Measurements from ENCODE around the gene HORMAD2. TPM values are rescaled to one million over a fixed set of nuclear protein-coding genes. Genes with fewer than 3 reads are reported as not detected.

The HORMAD2 gene
- total RNA-seq, 1 donor from 2014 or later: not detected

DNA sequence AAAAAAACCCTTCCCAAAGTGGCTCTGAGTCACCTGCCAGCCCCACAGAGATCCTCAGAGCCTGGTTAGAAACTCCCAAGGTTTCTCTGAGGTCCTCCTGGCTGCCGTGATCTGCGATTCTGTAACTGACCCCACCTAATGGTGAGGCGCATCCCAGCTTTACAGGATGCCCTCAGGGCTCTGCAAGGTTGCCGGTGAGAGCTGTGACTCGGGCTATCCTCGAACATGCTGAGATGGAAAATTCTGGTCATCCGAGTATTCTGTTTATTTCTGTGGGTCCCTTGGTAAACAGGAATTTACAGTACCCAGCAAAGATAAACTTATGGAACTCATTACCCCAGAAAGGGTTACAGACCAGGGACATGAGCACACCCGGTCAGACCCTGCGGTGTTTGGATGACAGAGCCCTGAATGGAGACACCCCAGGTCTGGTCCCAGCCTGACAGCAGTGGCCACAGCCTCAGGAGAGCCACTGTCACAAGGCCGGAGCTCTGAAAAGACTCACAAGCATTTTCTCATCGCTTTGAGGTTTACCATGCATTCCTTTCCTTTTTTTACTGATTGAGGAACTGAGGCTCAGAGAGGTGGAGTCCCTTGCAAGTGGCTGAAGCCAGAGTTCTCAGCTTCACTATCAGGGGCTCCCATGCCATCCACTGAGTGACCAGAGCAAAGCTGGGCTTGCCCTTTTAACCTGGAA, 144.0 kb downstream of the HORMAD2 start:
- Histone ChIP-seq H3K27ac (no peak overlapping the region), H3K27me3 (no peaks in the 10 kb centered on the region), H3K4me3 (no peak overlapping the region), H3K36me3 (no peaks in the 10 kb centered on the region), H3K9me3 (no peaks in the 10 kb centered on the region), H3K4me1 (no peaks in the 10 kb centered on the region)
- no peak for DNase-seq (ENCODE audit: low spot score in 2 of 2)
- intact Hi-C loops (cut with DNase I): no loop called here
- TF ChIP-seq CTCF (IDR thresholded peaks at IDR 0.05): no peak

DNA sequence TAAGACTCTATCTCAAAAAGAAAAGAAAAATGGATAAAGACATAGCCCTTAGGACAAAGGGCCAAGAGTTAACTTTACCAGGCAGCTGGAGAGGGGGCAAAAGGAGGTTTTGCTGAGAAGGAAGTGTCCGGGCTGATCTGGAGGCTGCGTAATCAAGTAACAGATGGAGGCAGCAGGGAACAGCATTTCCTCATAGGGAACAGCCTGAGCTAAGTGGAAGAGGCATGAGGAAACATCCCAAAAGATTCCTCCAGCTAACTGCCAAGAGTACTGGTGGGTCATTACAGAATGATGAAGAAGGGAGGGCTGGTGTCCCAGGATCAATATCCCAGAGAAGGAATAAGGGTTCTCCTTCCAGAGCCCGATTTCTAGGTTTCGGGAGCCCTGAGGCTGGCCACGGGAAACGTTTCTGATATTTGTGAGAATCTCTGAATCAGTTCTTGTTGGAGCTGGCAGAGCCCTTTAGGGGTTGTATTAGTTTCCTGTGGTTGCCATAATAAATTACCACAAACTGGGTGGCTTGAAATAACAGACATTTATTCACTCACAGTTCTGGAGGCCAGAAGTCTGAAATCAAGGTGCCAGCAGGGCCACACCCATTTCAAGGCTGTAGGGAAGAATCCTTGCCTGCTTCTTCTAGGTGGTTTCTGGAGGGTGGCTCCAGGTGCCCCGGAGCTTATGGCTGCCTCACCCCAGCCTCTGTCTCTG, 145.1 kb downstream of the HORMAD2 start:
- intact Hi-C loops (cut with DNase I): no loop called here
- TF ChIP-seq CTCF (IDR thresholded peaks at IDR 0.05): no peak
- no peak for DNase-seq (ENCODE audit: low spot score in 2 of 2)
- H3K36me3 ChIP-seq: no peaks in the 10 kb centered on the region
- no peaks in the 10 kb centered on the region for H3K9me3 ChIP-seq
- H3K4me1 ChIP-seq: no peaks in the 10 kb centered on the region
- no peaks in the 10 kb centered on the region for H3K27me3 ChIP-seq
- no peak overlapping the region for H3K27ac ChIP-seq
- no peak overlapping the region for H3K4me3 ChIP-seq

DNA sequence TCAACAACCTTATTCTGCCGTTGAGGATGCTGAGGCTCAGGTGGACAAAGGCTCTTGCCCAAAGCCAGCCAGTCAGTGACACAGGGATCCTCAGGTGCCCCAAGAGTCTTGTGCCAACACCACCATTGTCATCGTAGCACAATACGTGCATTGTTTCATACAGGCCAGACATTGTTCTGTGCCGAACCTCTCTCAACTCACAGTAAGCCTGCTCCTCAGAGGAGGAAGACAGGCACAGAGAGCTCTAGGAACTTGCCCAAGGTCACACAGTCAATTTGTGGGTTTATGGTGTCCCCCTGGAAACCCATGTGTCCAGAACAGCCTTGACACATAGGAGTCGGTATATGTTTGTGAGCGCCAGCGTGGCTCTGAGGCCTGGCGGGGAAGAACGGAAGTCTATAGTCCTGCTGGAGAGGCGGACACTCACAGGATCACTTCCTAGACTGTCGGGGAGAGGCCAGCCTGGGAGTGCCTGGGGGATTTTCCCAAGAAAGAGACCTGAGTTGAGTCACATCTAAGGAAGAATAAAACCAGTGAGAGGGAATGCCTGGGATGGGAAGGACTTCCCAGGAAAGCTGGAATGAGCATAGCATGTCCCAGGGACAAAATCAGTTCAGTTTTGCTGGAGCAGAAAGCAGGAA, 146.0 kb downstream of the HORMAD2 start:
- H3K27me3 ChIP-seq: no peaks in the 10 kb centered on the region
- H3K36me3 ChIP-seq: no peaks in the 10 kb centered on the region
- H3K4me3 ChIP-seq: no peak overlapping the region
- no peaks in the 10 kb centered on the region for H3K4me1 ChIP-seq
- H3K9me3 ChIP-seq: no peaks in the 10 kb centered on the region
- no peak for DNase-seq (ENCODE audit: low spot score in 2 of 2)
- H3K27ac ChIP-seq: no peak overlapping the region
- TF ChIP-seq CTCF (IDR thresholded peaks at IDR 0.05): no peak
- intact Hi-C loops (cut with DNase I): no loop called here

Other genes with a start within 250 kb of the HORMAD2 start
- gene ASCC2, start 242.2 kb upstream of the HORMAD2 start, total RNA-seq: 24.9 TPM
- 26.1 TPM for gene MTMR3, start 197.3 kb upstream of the HORMAD2 start, total RNA-seq
- not detected for gene LIF, start 166.3 kb downstream of the HORMAD2 start, total RNA-seq
- gene OSM, start 186.4 kb downstream of the HORMAD2 start, total RNA-seq: not detected
- 55.9 TPM for gene CASTOR1, start 209.0 kb downstream of the HORMAD2 start, total RNA-seq
- gene TBC1D10A, start 246.5 kb downstream of the HORMAD2 start, total RNA-seq: 107 TPM